NCI-H2107 treated with DMSO at 0.1 percent for 48 hours (cell line): ENCODE data around the gene HSPB3.
"Not testable (repeated sequence)": the region's sequence is repeated elsewhere in the genome, so short reads cannot be mapped to it uniquely, and the experiment has no call there.

Experiments used
- DNase-seq: peaks from one replicate; lab custom pipeline; 2025; ENCODE audit not compliant: unreplicated experiment; lab: John Stamatoyannopoulos, UW

HSPB3 gene, protein sequence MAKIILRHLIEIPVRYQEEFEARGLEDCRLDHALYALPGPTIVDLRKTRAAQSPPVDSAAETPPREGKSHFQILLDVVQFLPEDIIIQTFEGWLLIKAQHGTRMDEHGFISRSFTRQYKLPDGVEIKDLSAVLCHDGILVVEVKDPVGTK

GRCh38 chr5:54455413-54456157 is at the start of gene HSPB3:
HSPB3 (plus strand) TSS chr5:54455699; CDS start chr5:54455790, 91 bp downstream.
- DNase-seq = peak; percentile 17

GRCh38 chr5:54411176-54411575 is 44.3 kb upstream of the HSPB3 start:
- no peak for DNase-seq

- no peak for DNase-seq
Observed at GRCh38 chr5:54412913-54413312, 42.6 kb upstream of the HSPB3 start.

DNA sequence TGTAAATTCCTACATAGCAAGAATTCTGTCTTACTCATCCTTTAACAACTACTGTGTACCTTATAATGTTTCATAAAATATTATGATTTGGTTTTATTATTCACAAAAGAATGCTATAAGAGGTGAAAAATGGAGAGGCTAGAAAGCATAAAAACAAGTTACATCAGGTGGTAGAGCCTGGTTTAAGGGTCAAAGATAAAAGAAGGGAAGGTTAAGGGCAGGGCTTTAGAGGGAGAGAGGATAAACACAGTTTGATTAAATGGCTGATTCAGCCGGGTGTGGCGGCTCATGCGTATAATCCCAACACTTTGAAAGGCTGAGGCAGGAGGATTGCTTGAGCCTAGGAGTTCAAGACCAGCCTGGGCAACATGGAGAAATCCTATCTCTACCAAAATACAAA is 40.4 kb upstream of the HSPB3 start:
- DNase-seq = no peak

DNA sequence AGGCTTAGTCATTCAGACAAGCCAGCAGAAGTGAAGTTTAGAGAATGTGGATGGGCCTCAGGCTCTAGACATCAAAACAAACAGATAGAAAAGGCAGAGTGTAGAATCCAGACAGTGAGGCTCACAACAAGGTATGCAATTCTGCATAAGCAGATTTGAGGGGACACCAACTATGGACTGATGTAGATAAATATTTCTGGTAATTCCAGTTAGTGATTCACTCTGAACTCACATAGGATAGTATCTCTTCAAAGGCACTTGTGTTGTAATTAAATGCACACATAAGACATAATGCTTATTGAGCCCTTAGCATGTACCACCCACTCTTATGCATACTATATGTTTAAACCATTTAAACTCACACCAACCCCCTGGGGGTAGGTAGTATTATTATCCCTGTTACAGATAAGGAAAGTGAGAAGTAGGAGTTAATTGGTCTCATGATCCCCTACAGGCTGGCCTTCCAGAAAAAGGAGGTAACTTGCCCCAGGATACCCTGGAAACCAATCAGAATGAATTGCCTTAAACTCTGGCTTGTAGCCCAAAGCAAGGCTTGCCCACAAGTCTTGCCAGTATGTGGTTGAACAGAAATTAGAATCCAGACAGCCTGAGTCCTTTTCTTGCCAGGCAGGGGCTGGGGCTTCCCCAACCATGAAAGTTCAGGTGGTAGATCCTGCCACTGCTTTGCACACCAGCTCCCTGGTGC is 39.5 kb upstream of the HSPB3 start:
- no peak for DNase-seq

GRCh38 chr5:54419573-54420423 is 35.7 kb upstream of the HSPB3 start:
- peak; percentile 2 for DNase-seq

GRCh38 chr5:54420511-54420910 is 35.0 kb upstream of the HSPB3 start:
- not testable (repeated sequence) for DNase-seq

DNA sequence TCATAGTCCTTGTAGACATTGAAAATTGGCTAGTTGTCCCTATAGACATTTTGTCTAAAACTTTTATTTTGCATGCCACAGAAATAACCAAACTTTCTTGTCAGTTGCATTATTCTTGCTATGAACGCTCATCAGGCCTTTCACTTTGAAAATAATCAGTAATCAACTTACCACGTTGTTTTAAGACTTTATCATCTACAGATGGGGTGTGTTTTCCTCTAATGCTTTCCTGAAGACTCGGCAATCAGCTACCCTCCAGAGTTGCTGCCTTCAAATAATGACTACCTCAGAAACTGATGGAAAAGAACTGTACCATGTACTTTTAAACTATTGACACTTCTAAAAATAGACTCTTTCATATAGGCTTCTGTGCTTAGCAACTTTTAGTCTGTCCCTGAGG is 33.5 kb upstream of the HSPB3 start:
- no peak for DNase-seq

DNA sequence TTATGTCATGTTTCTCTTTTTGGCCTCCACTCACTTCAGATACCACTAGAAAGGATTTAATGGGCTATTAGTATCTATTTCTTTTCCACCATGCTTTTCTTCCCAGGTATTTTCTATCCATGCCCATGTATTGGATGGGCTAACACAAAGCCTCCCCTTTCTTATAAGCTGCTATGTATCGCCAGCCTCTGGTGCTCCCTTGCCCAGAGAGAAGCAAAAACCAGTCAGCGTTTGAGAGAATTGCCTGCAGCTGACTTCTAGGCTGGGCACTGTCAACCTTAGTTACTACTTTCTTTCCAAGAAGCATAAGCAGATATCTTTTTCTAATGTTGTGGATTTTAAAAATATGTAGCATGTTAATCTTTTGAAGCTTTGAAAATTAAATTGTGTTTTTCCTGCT is 30.2 kb upstream of the HSPB3 start:
- no peak for DNase-seq

- no peak for DNase-seq
Observed at GRCh38 chr5:54426209-54426608, 29.3 kb upstream of the HSPB3 start.

DNA sequence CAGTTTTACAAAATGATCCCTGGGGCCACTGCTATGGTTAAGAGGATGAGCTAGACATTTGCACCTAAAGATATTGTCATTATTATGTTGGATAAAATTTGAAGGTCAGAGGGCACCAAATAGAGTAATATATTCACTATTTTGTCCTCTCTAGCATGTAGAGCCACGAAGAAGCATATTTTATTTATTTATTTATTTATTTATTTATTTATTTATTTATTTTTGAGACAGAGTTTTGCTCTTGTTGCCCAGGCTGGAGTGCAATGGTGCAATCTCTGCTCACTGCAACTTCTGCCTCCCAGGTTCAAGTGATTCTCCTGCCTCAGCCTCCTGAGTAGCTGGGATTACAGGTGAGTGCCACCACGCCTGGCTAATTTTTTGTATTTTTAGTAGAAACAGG is 20.8 kb upstream of the HSPB3 start:
- not testable (repeated sequence) for DNase-seq

- DNase-seq = no peak
Observed at GRCh38 chr5:54438620-54439389, 16.7 kb upstream of the HSPB3 start.

GRCh38 chr5:54440456-54440893 is 15.0 kb upstream of the HSPB3 start:
- DNase-seq = no peak

DNA sequence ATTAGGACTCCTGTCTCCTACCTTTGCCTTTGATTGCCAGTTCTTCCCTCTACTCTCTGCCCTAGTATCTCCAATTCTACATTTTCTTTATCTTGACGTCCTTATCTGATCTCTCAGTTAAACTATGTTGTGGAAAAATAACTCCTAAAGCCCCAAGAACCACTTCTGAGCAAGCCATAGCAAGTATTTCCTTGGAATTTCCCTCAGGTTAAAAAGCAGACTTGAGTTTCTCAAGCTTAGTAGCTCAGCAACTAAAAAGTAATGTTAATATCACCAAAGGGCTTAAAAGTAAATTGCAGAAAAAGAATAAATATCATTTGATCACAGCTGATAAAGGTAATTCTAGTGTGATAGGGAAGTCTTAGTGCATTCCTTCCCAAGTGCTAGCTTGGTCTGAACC is 13.2 kb upstream of the HSPB3 start:
- no peak for DNase-seq

DNA sequence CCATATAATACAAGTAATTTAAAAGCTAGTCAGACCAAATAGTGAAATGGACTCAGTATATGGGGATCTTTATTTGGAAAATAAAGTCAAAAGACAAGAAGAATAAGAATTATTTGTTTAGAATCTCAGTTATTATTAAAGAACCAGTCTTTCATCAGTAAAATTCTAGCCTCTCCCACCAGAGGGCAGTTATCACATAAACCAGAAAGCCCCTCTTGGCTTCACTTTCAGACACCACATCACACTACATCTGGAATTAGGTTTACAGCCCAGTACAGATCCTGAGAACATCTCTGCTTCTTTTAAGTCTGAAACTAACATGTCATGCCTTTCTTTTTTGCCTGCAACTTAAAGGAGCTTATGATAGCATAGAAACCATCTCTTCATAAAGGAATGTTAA is 12.2 kb upstream of the HSPB3 start:
- peak; percentile 1 for DNase-seq

DNA sequence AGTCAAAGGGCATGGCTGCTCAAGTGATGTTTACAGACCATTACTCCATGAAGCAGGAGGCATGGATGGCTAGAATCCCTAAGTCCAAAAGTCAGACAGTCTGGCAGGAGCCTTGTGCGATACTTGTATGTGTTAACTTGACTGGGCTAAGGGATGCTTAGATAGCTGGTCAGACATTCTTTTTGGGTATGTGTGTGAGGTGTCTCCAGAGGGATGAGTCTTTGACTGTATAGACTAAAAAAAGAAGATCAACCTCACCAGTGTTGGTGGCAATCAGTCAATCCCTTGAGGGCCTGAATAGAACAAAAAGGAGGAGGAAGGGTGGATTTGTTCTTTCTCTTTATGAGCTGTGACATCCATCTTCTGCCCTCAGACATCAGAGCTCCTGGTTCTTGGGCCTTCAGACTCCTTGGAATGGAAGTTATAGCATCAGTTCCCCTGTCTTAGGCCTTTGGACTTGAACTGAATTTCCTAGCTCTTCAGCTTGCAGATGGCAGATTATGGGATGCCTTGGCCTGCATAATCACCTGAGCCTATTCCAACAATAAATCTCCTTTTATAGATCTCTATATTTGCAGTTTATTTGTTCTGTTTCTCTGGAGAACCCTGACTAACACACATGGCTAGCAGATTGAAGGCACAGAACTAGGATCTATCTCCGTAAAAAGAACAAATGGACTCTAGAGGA is 9.7 kb upstream of the HSPB3 start:
- no peak for DNase-seq

DNA sequence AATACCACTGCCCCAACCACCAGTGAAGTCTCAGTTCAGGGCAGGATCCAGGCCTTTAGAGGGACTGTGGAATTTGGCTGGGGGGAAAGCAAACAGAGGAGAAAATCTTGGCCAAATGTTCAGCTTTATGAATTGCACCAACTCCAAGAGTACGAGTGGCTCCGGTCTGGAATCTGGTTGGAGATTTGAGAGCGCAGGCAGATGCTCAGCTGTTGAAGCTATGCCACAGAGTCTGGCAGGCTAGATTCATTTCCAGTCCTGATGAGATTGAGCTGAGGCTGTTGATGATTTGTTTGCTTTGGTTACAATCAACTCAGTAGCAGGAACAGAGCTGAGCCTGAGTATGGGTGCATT is 9.1 kb upstream of the HSPB3 start:
- DNase-seq = no peak

- no peak for DNase-seq
Observed at GRCh38 chr5:54449923-54450322, 5.6 kb upstream of the HSPB3 start.

DNA sequence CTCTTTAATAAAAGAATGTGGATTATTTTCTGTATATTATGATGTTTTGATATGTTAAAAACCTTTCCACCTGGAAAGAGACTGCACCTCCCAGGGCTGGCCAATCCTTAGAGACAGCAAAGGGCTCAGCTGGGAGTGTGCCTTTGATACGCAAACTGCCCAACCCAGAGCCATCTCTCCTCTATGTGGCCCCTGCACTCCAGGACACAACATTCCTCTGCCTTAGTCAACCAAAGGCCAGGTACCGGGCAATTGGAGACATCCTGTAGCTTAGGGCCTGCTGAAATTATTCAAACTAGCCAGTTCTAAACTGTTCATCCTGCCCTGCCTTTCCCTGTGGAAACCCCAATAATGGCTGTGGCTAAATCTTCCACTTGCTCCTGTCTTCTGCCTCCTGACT is 5.0 kb upstream of the HSPB3 start:
- no peak for DNase-seq

DNA sequence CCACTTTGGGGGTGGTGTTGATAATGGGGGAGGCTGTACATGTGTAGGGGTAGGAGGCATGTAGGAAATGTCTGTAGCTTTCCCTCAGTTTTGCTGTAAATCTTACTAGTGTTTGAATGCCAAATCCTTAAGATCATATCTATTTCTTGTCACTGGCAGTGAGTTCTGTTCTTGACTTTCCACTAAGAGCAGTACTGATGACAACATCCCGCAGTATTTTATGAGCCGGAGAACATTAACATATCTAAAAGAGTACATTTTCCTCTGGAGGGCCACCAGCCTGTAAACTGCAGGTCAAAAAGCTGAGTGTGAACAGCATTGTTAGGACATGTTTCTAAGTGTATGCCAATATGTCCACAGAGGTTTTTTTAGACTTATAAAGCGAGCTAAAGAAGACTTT is 2.5 kb upstream of the HSPB3 start:
- DNase-seq = no peak
